Measurements from ENCODE around the gene PBRM1. TPM values are rescaled to one million over a fixed set of nuclear protein-coding genes. Genes with fewer than 3 reads are reported as not detected.

The PBRM1 gene
- total and polyA plus RNA-seq, 2 of the 13 experiments (the other 11 are each of a cell fraction or from before 2014, with no cell fraction given) = 10.9 to 33.2 TPM

- TF ChIP-seq, protein P1, sequence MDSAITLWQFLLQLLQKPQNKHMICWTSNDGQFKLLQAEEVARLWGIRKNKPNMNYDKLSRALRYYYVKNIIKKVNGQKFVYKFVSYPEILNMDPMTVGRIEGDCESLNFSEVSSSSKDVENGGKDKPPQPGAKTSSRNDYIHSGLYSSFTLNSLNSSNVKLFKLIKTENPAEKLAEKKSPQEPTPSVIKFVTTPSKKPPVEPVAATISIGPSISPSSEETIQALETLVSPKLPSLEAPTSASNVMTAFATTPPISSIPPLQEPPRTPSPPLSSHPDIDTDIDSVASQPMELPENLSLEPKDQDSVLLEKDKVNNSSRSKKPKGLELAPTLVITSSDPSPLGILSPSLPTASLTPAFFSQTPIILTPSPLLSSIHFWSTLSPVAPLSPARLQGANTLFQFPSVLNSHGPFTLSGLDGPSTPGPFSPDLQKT (CRISPR knock-in tag; IDR thresholded peaks at IDR 0.05; ENCODE audit: borderline replicate concordance) = no peak
- TF ChIP-seq GATA4 (IDR thresholded peaks at IDR 0.05; ENCODE audit: borderline replicate concordance, low read depth) = no peak
- no peak for TF ChIP-seq ZNF512B (CRISPR knock-in tag; IDR thresholded peaks at IDR 0.05; ENCODE audit: borderline replicate concordance)
- peak; percentile 91 for TF ChIP-seq HMGXB3 (CRISPR knock-in tag; IDR thresholded peaks at IDR 0.05; ENCODE audit: borderline replicate concordance)
- TF ChIP-seq ZNF414 (CRISPR knock-in tag; IDR thresholded peaks at IDR 0.05) = 0 out of 2 replicates have a peak, but pooled peaks have one; percentile 55
- peak; percentile 82; the same call in 1 of the 2 replicates for TF ChIP-seq XBP1 (CRISPR knock-in tag; IDR thresholded peaks at IDR 0.05)
- TF ChIP-seq DNMT3B (CRISPR knock-in tag; conservative IDR thresholded peaks at IDR 0.05) = no peak; the same call in 1 of the 2 replicates
- no peak; the same call in 1 of the 2 replicates for TF ChIP-seq ZBTB1 (CRISPR knock-in tag; IDR thresholded peaks at IDR 0.05; ENCODE audit: borderline replicate concordance)
- TF ChIP-seq, protein P2, sequence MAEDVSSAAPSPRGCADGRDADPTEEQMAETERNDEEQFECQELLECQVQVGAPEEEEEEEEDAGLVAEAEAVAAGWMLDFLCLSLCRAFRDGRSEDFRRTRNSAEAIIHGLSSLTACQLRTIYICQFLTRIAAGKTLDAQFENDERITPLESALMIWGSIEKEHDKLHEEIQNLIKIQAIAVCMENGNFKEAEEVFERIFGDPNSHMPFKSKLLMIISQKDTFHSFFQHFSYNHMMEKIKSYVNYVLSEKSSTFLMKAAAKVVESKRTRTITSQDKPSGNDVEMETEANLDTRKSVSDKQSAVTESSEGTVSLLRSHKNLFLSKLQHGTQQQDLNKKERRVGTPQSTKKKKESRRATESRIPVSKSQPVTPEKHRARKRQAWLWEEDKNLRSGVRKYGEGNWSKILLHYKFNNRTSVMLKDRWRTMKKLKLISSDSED (CRISPR knock-in tag; IDR thresholded peaks at IDR 0.05) = 0 out of 2 replicates have a peak, but pooled peaks have one; percentile 91
- TF ChIP-seq ZNF17 (CRISPR knock-in tag; IDR thresholded peaks at IDR 0.05) = no peak
- no peak; the same call in 1 of the 2 replicates for TF ChIP-seq JUNB (CRISPR knock-in tag; IDR thresholded peaks at IDR 0.05; ENCODE audit: borderline replicate concordance)
- no peak; the same call in 1 of the 2 replicates for TF ChIP-seq STAG1 (CRISPR knock-in tag; IDR thresholded peaks at IDR 0.05)
- TF ChIP-seq, protein P3, sequence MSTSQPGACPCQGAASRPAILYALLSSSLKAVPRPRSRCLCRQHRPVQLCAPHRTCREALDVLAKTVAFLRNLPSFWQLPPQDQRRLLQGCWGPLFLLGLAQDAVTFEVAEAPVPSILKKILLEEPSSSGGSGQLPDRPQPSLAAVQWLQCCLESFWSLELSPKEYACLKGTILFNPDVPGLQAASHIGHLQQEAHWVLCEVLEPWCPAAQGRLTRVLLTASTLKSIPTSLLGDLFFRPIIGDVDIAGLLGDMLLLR (CRISPR knock-in tag; IDR thresholded peaks at IDR 0.05) = peak; percentile 99
- TF ChIP-seq CERS6 (CRISPR knock-in tag; IDR thresholded peaks at IDR 0.05) = no peak
Observed at GRCh38 chr3:52685709-52686691, at the start of gene PBRM1, which contains the start of gene GNL3 (continued).
